GM18868 (cell line): ENCODE measurements around the gene NLRP1.

ENCODE experiments used
- ATAC-seq: cut with Tn5 transposase; IDR thresholded peaks from one replicate; pipeline ENCODE4 v1.9.1; 2021; ENCODE audit warnings: mild to moderate bottlenecking, moderate library complexity; ENCODE audit not compliant: unreplicated experiment

Gene NLRP1

GRCh38 chr17:5558815-5559785 is 25.2 kb downstream of the NLRP1 start:
- no peak for ATAC-seq

GRCh38 chr17:5557990-5558389 is 26.3 kb downstream of the NLRP1 start:
- ATAC-seq = no peak

- no peak for ATAC-seq
These were observed 26.8 kb downstream of the NLRP1 start for GRCh38 chr17:5557485-5557884.

- no peak for ATAC-seq
These were observed 29.1 kb downstream of the NLRP1 start for GRCh38 chr17:5555254-5555653.

- no peak for ATAC-seq
These were observed 30.8 kb downstream of the NLRP1 start for GRCh38 chr17:5553479-5553878.

- ATAC-seq = no peak
These were observed 31.5 kb downstream of the NLRP1 start for GRCh38 chr17:5552841-5553240.

- no peak for ATAC-seq
These were observed 39.0 kb downstream of the NLRP1 start for GRCh38 chr17:5545051-5545987.

- ATAC-seq = no peak
These were observed 40.2 kb downstream of the NLRP1 start for GRCh38 chr17:5544115-5544514.

- no peak for ATAC-seq
These were observed 42.6 kb downstream of the NLRP1 start for GRCh38 chr17:5541610-5542202.

- no peak for ATAC-seq
These were observed 44.0 kb downstream of the NLRP1 start for GRCh38 chr17:5540321-5540720.

- ATAC-seq = no peak
These were observed 45.0 kb downstream of the NLRP1 start for GRCh38 chr17:5539286-5539685.

GRCh38 chr17:5536866-5537650 is 47.3 kb downstream of the NLRP1 start:
- no peak for ATAC-seq

GRCh38 chr17:5535436-5535835 is 48.9 kb downstream of the NLRP1 start:
- ATAC-seq = no peak

- no peak for ATAC-seq
These were observed 50.6 kb downstream of the NLRP1 start for GRCh38 chr17:5533486-5534315.

GRCh38 chr17:5532581-5532980 is 51.7 kb downstream of the NLRP1 start:
- no peak for ATAC-seq

GRCh38 chr17:5531085-5531418 is 53.3 kb downstream of the NLRP1 start:
- no peak for ATAC-seq

- ATAC-seq = no peak
These were observed 53.8 kb downstream of the NLRP1 start for GRCh38 chr17:5530265-5531084.

- ATAC-seq = no peak
These were observed 56.6 kb downstream of the NLRP1 start for GRCh38 chr17:5527601-5528250.
